ENCODE results near the gene CTSW. TPM values are rescaled to one million over a fixed set of nuclear protein-coding genes. Genes with fewer than 3 reads are reported as not detected.

The CTSW gene
- total RNA-seq, 4 donors from 2014 or later = 1.1 to 1.8 TPM; not detected in 2

DNA sequence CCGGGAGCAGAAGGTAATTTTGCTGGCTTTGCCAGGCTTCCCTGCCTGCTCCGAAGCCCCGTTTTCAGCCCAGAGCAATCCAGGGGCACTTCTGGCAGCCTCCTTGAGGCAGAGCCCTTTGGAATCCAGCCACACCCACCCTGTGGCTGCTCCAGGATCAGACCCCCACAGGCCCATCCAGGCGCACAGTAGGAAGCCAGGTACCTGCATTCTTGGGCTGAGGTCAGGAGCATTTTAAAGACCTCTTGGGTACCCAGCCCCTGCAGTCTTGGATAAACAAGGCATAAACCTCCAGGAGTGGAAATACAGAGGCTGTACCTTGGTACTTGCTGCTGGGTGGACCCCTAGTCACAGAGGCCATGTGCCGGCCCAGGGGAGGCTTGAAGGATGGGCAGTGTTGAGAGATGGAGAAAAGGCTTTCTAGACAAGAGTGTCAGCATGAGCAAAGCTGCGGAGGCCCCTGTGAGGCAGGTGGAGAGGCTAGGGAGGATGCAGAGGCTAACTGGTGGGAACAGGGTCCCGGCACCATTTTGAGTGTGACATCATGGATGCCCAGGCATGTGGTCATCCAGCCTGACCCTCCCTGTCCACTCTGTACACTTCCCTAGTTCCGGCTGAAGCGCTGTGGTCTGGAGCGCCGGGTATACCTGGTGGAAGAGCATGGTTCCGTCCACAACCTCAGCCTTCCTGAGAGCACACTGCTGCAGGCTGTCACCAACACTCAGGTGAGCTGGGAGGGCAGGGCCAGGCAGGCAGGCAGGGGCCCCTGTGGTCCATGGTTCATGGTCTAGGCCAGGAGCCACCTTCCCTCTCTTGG is 15.5 kb upstream of the CTSW start:
- Histone ChIP-seq H3K9me3 (no peaks in the 10 kb centered on the region), H3K27ac (no peak overlapping the region), H3K4me3 (no peak overlapping the region), H3K27me3 (no peaks in the 10 kb centered on the region), H3K36me3 (peaks cover 0 to 24% (median 10%) of the 10 kb centered on the region in 4 donors), H3K4me1 (peaks cover 17 to 27% (median 20%) of the 10 kb centered on the region in 4 donors)
- in situ Hi-C loops (cut with MboI; ENCODE audit: low pct_ligation_motif_present in 1 of 4, low pct_unique_long_range_greater_than_20kb in 1 of 4, low sequenced_read_pairs in 3 of 4) = no loop called here
- no peak for DNase-seq
- WGBS, 2 donors (ENCODE audit: low coverage in 1 of 2) = 84% methylated on average over 12 of the region's 12 CpGs; no CpG with 5 or more reads in 1 of the 2 donors
- TF ChIP-seq POLR2AphosphoS5 (IDR thresholded peaks at IDR 0.05) (no peak), POLR2A (IDR thresholded peaks at IDR 0.05) (no peak)
- TF ChIP-seq, protein P1, sequence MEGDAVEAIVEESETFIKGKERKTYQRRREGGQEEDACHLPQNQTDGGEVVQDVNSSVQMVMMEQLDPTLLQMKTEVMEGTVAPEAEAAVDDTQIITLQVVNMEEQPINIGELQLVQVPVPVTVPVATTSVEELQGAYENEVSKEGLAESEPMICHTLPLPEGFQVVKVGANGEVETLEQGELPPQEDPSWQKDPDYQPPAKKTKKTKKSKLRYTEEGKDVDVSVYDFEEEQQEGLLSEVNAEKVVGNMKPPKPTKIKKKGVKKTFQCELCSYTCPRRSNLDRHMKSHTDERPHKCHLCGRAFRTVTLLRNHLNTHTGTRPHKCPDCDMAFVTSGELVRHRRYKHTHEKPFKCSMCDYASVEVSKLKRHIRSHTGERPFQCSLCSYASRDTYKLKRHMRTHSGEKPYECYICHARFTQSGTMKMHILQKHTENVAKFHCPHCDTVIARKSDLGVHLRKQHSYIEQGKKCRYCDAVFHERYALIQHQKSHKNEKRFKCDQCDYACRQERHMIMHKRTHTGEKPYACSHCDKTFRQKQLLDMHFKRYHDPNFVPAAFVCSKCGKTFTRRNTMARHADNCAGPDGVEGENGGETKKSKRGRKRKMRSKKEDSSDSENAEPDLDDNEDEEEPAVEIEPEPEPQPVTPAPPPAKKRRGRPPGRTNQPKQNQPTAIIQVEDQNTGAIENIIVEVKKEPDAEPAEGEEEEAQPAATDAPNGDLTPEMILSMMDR (IDR thresholded peaks at IDR 0.05) = no peak
- intact Hi-C loops (cut with DNase I; ENCODE audit: low total_unique reads) = no loop called here

- TF ChIP-seq EP300 (IDR thresholded peaks at IDR 0.05; ENCODE audit: low read depth) = no peak
- TF ChIP-seq, protein P1 (IDR thresholded peaks at IDR 0.05) = no peak
- no peak for TF ChIP-seq POLR2A (IDR thresholded peaks at IDR 0.05)
- TF ChIP-seq POLR2AphosphoS5 (IDR thresholded peaks at IDR 0.05) = no peak
- Histone ChIP-seq H3K36me3 (peaks cover 0 to 24% (median 10%) of the 10 kb centered on the region in 4 donors), H3K4me3 (no peak overlapping the region), H3K9me3 (no peaks in the 10 kb centered on the region), H3K27ac (no peak overlapping the region), H3K4me1 (peaks cover 14 to 20% (median 17%) of the 10 kb centered on the region in 4 donors), H3K27me3 (no peaks in the 10 kb centered on the region)
- intact Hi-C loops (cut with DNase I; ENCODE audit: low total_unique reads) (no loop called here), in situ Hi-C loops (cut with MboI; ENCODE audit: low pct_ligation_motif_present in 1 of 4, low pct_unique_long_range_greater_than_20kb in 1 of 4, low sequenced_read_pairs in 3 of 4) (no loop called here)
- DNase-seq = no peak
- WGBS, 2 donors (ENCODE audit: low coverage in 1 of 2) = 88% methylated on average over 18 of the region's 18 CpGs; no CpG with 5 or more reads in 1 of the 2 donors
Observed at GRCh38 chr11:65864706-65865471, 14.7 kb upstream of the CTSW start.

DNA sequence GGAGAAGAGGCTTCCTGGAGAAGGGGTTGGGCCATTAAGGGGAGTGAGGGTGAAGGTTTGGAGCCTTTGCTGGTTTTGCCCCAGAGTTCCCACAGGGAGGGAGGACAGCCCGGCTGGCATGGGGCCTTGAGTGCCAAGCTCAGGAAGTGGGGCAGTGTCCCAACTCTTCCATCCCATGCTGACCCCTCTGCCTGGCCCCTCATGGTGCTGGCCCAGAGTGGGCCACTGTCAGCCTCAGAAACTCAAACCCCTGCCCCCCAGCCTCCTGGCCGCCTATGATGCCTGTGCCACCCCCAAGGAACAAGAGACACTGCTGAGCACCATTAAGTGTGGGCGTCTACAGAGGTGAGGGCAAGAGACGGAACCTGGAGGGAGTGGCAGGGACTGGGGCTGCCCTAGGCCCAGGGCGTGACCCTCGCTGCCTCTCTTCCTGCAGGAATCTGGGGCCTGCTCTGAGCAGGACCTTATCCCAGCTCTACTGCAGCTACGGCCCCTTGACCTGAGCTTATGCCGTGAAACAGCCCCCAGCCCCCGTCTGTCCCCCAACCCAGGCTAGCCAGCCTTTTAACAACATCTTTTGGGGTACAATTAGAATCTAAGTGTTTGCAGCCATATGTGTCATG is 14.0 kb upstream of the CTSW start:
- Histone ChIP-seq H3K9me3 (no peaks in the 10 kb centered on the region), H3K36me3 (peaks cover 0 to 24% (median 10%) of the 10 kb centered on the region in 4 donors), H3K27me3 (no peaks in the 10 kb centered on the region), H3K4me3 (no peak overlapping the region), H3K27ac (no peak overlapping the region), H3K4me1 (peaks cover 11 to 23% (median 17%) of the 10 kb centered on the region in 4 donors)
- TF ChIP-seq, protein P1 (IDR thresholded peaks at IDR 0.05) = no peak
- no peak for TF ChIP-seq POLR2AphosphoS5 (IDR thresholded peaks at IDR 0.05)
- TF ChIP-seq POLR2A (IDR thresholded peaks at IDR 0.05) = no peak
- no peak for TF ChIP-seq EP300 (IDR thresholded peaks at IDR 0.05; ENCODE audit: low read depth)
- DNase-seq = no peak
- intact Hi-C loops (cut with DNase I; ENCODE audit: low total_unique reads) (no loop called here), in situ Hi-C loops (cut with MboI; ENCODE audit: low pct_ligation_motif_present in 1 of 4, low pct_unique_long_range_greater_than_20kb in 1 of 4, low sequenced_read_pairs in 3 of 4) (no loop called here)
- 78% methylated on average over 9 of the region's 9 CpGs; no CpG with 5 or more reads in 1 of the 2 donors for WGBS, 2 donors (ENCODE audit: low coverage in 1 of 2)

Measured in transverse colon (tissue), 4 donors.